Tibial nerve (tissue), 4 donors: ENCODE results near the gene COL27A1.

Source experiments
- CTCF ChIP-seq, 5 experiments: fragments of 200-600 bp in 3 of 5; fragments of 450-650 bp in 2 of 5; sonication (generic) in 3 of 5; IDR thresholded peaks; one replicate each; pipeline ENCODE4 v1.5.1; 2016 to 2019; ENCODE audit warnings: antibody characterized with exemption in 5 of 5, mild to moderate bottlenecking in 3 of 5, moderate library complexity in 2 of 5
- EP300 ChIP-seq, 2 donors: sonication (generic); formaldehyde crosslinking; IDR thresholded peaks; one replicate each; pipeline ENCODE4 v1.6.1; 2017; ENCODE audit warnings: antibody characterized with exemption in 2 of 2, mild to moderate bottlenecking in 1 of 2

GRCh38 chr9:114192539-114192938 lies 37.2 kb downstream of the COL27A1 start:
- TF ChIP-seq CTCF (IDR thresholded peaks at IDR 0.05) = no peak
- no peak for TF ChIP-seq EP300 (IDR thresholded peaks at IDR 0.05)
